ENCODE measurements around the gene FAM47E.

FAM47E gene

DNA sequence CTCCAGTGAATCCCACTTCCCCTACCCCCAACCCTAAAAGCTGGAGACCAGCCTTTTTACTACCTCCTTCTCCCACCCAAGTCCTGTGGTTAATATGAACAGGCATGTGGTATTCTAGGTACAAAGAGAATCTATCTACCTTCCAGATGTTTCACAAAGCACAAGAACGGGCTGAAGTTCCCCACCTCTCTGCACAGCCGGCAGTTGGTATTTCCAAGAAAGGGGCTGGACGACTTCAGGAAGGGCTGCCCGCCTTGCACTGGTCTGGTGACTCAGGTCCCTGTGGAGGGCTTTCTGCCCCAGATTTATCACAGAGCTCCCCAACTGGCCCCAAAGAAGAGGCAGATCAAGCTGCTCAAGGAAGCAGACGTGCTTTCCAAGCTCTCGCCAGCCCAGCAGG lies 4.5 kb downstream of the FAM47E start:
- TF ChIP-seq, protein P1, sequence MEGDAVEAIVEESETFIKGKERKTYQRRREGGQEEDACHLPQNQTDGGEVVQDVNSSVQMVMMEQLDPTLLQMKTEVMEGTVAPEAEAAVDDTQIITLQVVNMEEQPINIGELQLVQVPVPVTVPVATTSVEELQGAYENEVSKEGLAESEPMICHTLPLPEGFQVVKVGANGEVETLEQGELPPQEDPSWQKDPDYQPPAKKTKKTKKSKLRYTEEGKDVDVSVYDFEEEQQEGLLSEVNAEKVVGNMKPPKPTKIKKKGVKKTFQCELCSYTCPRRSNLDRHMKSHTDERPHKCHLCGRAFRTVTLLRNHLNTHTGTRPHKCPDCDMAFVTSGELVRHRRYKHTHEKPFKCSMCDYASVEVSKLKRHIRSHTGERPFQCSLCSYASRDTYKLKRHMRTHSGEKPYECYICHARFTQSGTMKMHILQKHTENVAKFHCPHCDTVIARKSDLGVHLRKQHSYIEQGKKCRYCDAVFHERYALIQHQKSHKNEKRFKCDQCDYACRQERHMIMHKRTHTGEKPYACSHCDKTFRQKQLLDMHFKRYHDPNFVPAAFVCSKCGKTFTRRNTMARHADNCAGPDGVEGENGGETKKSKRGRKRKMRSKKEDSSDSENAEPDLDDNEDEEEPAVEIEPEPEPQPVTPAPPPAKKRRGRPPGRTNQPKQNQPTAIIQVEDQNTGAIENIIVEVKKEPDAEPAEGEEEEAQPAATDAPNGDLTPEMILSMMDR (conservative IDR thresholded peaks at IDR 0.05; ENCODE audit: low read depth) = no peak

DNA sequence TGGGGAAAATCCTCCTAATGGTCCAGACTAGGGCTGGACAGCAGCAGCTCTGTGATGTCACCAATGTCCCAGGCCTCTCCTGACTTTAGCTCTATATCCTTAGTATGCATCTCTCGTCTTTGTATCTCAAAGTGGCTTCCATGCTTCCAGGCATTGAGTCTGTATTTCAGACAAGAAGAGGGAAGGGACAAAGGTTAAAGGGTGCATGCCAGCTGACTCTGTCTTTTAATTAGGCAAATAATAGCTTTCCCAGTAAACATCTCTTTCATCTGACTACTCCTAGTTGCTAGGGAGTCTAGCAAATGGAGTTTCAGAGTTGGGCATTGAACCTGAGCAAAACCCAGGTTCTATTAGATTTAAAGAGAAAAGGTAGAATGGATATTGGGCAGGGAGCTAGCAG lies 5.4 kb downstream of the FAM47E start:
- TF ChIP-seq, protein P1 (conservative IDR thresholded peaks at IDR 0.05; ENCODE audit: low read depth) = no peak
- H3K27ac ChIP-seq = no peak overlapping the region
- CTCF ChIA-PET = no interaction called here
- DNase-seq (ENCODE audit: low spot score) = no peak
- POLR2A ChIA-PET (ENCODE audit: low non-redundant PET) = no interaction called here

More for the DNA sequence above, 4.5 kb downstream of the FAM47E start:
- ChIA-PET CTCF (interaction anchor here (0.7 to 2.1 kb wide), 2 partner anchors 76 to 868 kb away, joined by 3 to 5 read pairs; no protein-coding TSS in a partner anchor), POLR2A (ENCODE audit: low non-redundant PET) (no interaction called here)
- DNase-seq (ENCODE audit: low spot score) = no peak
- H3K27ac ChIP-seq = no peak overlapping the region

DNA sequence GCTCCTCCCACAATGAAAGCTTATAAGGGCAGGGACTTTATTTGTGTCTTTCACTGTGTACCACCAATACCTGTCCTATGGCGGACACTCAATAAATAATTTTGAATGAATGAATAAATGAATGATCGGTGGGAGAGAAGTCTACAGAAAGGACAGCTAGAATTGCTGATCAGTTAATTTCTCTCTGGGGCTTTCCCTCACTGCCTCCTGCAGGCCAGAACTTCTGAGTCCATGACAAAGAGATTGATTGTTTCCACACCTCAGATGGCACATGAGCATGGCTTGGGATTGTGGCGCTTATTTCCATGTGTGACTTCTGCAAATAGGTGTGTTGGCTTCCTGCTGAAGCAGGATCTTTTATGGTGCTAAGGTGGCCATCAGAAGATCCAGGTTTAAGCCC lies 6.3 kb downstream of the FAM47E start:
- POLR2A ChIA-PET (ENCODE audit: low non-redundant PET) = no interaction called here
- DNase-seq (ENCODE audit: low spot score) = no peak
- CTCF ChIA-PET = no interaction called here
- TF ChIP-seq, protein P1 (conservative IDR thresholded peaks at IDR 0.05; ENCODE audit: low read depth) = no peak
- no peak overlapping the region for H3K27ac ChIP-seq

DNA sequence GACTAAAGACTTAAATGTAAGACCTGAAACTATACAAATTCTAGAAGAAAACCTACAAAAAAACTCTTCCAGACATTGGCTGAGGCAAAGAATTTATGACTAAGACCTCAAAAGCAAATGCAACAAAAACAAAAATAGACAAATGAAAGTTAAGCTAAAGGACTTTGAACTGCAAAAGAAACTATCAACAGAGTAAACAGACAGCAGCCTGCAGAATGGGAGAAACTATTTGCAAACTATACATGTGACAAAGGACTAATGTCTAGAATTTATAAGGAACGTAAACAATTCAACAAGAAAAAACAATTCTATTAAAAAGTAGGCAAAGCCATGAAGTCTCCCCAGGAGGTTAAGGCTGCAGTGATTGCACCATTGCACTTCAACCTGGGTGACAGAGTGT lies 9.1 kb downstream of the FAM47E start:
- ChIA-PET CTCF (interaction anchor here (1.3 kb wide), 1 partner anchor 9 kb away, joined by 6 read pairs; the partner anchor contains the start of gene FAM47E), POLR2A (ENCODE audit: low non-redundant PET) (no interaction called here)
- no peak overlapping the region for H3K27ac ChIP-seq
- TF ChIP-seq, protein P1 (conservative IDR thresholded peaks at IDR 0.05; ENCODE audit: low read depth) = no peak
- no peak for DNase-seq (ENCODE audit: low spot score)

DNA sequence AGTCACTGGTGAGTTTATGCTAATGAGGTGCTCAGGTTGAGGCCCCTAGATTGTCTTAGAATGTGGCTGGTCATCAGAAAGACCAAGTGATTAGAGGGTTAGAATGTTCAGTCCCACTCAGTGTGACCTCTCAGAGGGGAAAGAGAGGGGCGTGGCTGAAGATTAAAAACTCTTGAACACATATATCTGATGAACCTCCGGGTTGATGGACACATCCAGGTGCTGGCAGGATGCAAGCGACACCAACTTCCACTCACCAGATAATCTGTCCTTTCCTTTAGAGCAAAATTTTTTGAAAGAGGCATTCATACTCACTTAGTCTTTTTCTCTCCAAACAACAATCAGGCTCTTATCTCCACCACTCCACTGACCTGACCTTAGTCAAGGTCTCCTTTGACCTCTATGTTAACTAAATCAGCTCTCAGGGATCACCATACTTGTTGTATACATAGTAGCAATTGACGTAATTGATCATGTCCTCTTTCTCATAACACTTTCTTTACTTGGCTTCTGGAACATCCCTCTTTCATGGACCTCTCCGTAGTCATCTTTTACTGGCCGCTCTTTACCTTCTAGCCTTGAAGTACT lies 14.2 kb downstream of the FAM47E start:
- H3K27ac ChIP-seq = no peak overlapping the region
- DNase-seq (ENCODE audit: low spot score) = no peak
- ChIA-PET POLR2A (ENCODE audit: low non-redundant PET) (no interaction called here), CTCF (no interaction called here)
- TF ChIP-seq, protein P1 (conservative IDR thresholded peaks at IDR 0.05; ENCODE audit: low read depth) = no peak

DNA sequence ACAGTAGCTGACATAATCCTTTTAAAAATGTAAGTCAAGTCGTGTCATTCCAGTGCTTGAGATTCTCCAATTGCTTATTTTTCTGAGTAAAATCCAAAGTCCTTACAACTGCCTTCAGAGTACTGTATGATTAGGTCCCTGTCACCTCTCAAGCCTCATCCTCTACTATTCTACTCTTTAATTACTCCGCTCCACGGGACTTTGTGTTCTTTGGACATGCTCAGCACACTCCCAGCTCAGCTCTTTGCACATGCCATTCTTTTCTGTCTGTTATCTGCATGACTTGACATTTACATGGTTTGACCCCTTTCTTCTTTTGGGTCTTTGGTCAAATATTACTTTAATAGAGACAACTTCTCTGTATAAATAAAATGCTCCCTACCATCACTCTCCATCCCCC lies 15.1 kb downstream of the FAM47E start:
- TF ChIP-seq, protein P1 (conservative IDR thresholded peaks at IDR 0.05; ENCODE audit: low read depth) = no peak
- no peak for DNase-seq (ENCODE audit: low spot score)
- CTCF ChIA-PET = no interaction called here
- POLR2A ChIA-PET (ENCODE audit: low non-redundant PET) = no interaction called here
- H3K27ac ChIP-seq = no peak overlapping the region
